Duodenal mucosa (tissue), 2 donors: ENCODE data around the gene BANF1.
A peak's percentile ranks its signal among the peaks of the same experiment; 100 is the strongest.

Experiments used
- H3K27ac ChIP-seq: one replicate; pipeline ENCODE4 v1.7.0; 2013; ENCODE audit warnings: low read depth, low read length
- H3K27me3 ChIP-seq, 2 donors: one replicate each; pipeline ENCODE4 v1.7.0; 2013; ENCODE audit warnings: low read length in 2 of 2, control low read depth in 1 of 2; ENCODE audit not compliant: insufficient read depth in 2 of 2, control insufficient read depth in 1 of 2
- H3K36me3 ChIP-seq, 2 donors: one replicate each; pipeline ENCODE4 v1.7.0; 2013; ENCODE audit warnings: low read length in 2 of 2, control low read depth in 1 of 2; ENCODE audit not compliant: insufficient read depth in 2 of 2, control insufficient read depth in 1 of 2
- H3K4me1 ChIP-seq, 2 donors: one replicate each; pipeline ENCODE4 v1.7.0; 2013; ENCODE audit warnings: low read length in 2 of 2, control low read depth in 1 of 2; ENCODE audit not compliant: insufficient read depth in 2 of 2, control insufficient read depth in 1 of 2
- H3K4me3 ChIP-seq, 2 donors: one replicate each; pipeline ENCODE4 v1.7.0; 2013; ENCODE audit warnings: low read length in 2 of 2, low read depth in 1 of 2
- H3K9ac ChIP-seq, 2 donors: one replicate each; pipeline ENCODE4 v1.7.0; 2013; ENCODE audit warnings: low read length in 2 of 2, low read depth in 1 of 2
- H3K9me3 ChIP-seq, 2 donors: one replicate each; pipeline ENCODE4 v1.7.0; 2013; ENCODE audit warnings: low read length in 2 of 2, control low read depth in 1 of 2; ENCODE audit not compliant: control insufficient read depth in 1 of 2

BANF1 gene

GRCh38 chr11:66050581-66051231 is 48.4 kb downstream of the BANF1 start:
- Histone ChIP-seq H3K4me1 (peaks cover 19 to 21% of the 10 kb centered on the region in 2 donors), H3K27ac (no peak overlapping the region), H3K4me3 (peak overlapping the region; percentile 68 to 78), H3K9me3 (no peaks in the 10 kb centered on the region), H3K36me3 (peaks cover 7 to 8% of the 10 kb centered on the region in 2 donors), H3K9ac (peak overlapping the region in 1 of 2 donors; percentile 96), H3K27me3 (peaks cover 3% of the 10 kb centered on the region in 2 donors)

- Histone ChIP-seq H3K9ac (peak overlapping the region; percentile 53 to 96), H3K4me1 (peaks cover 19 to 21% of the 10 kb centered on the region in 2 donors), H3K27ac (peak overlapping the region; percentile 78), H3K27me3 (peaks cover 2 to 3% of the 10 kb centered on the region in 2 donors), H3K9me3 (no peaks in the 10 kb centered on the region), H3K4me3 (peak overlapping the region; percentile 68 to 78), H3K36me3 (peaks cover 10 to 14% of the 10 kb centered on the region in 2 donors)
These were observed 49.1 kb downstream of the BANF1 start for GRCh38 chr11:66051371-66051765.

- H3K4me1 ChIP-seq: peaks cover 19 to 21% of the 10 kb centered on the region in 2 donors
- peaks cover 17 to 20% of the 10 kb centered on the region in 2 donors for H3K36me3 ChIP-seq
- no peaks in the 10 kb centered on the region for H3K9me3 ChIP-seq
- H3K27ac ChIP-seq: peak within 1 kb of the TSS; percentile 78
- peak within 1 kb of the TSS; percentile 69 to 96 for H3K9ac ChIP-seq
- H3K4me3 ChIP-seq: peak within 1 kb of the TSS; percentile 89 to 96
- H3K27me3 ChIP-seq: peaks cover 0 to 3% of the 10 kb centered on the region in 2 donors
These were observed 49.7 kb downstream of the BANF1 start, which contains the start of gene SF3B2 for GRCh38 chr11:66051766-66052663. Gene SF3B2 (plus strand): TSS chr11:66052364. CDS start chr11:66052385, 21 bp downstream.

GRCh38 chr11:66052664-66052982 is 50.3 kb downstream of the BANF1 start:
- Histone ChIP-seq H3K36me3 (peaks cover 22 to 26% of the 10 kb centered on the region in 2 donors), H3K9me3 (no peaks in the 10 kb centered on the region), H3K9ac (peak overlapping the region; percentile 69 to 96), H3K27me3 (peaks cover 0 to 3% of the 10 kb centered on the region in 2 donors), H3K27ac (peak overlapping the region; percentile 48), H3K4me3 (peak overlapping the region; percentile 89 to 96), H3K4me1 (peaks cover 19 to 21% of the 10 kb centered on the region in 2 donors)
